Stimulated activated CD8-positive, alpha-beta memory T cell treated with anti-CD3 and anti-CD28 coated beads, Interleukin-15, amount 100 ng/mL, for 24 hours (primary cell): ENCODE data around the gene RBM47.
"Not testable (repeated sequence)": the region's sequence is repeated elsewhere in the genome, so short reads cannot be mapped to it uniquely, and the experiment has no call there.

Experiments
- DNase-seq: peaks from one replicate; pipeline ENCODE4 v3.0.0-alpha.2; 2020; ENCODE audit warnings: low read depth

Gene RBM47

GRCh38 chr4:40439519-40439918 is 190.1 kb downstream of the RBM47 start:
- DNase-seq: no peak

- no peak for DNase-seq
These were observed 191.2 kb downstream of the RBM47 start for GRCh38 chr4:40438384-40439026.

GRCh38 chr4:40437741-40438383 is 191.8 kb downstream of the RBM47 start:
- no peak for DNase-seq

- DNase-seq: not testable (repeated sequence)
These were observed 194.4 kb downstream of the RBM47 start for GRCh38 chr4:40435306-40435705.

GRCh38 chr4:40434126-40434687 is 195.5 kb downstream of the RBM47 start:
- no peak for DNase-seq

GRCh38 chr4:40432504-40432903 is 197.2 kb downstream of the RBM47 start:
- DNase-seq: no peak

- not testable (repeated sequence) for DNase-seq
These were observed 201.8 kb downstream of the RBM47 start for GRCh38 chr4:40427871-40428270.

GRCh38 chr4:40427128-40427527 is 202.5 kb downstream of the RBM47 start:
- no peak for DNase-seq

- DNase-seq: no peak
These were observed 203.7 kb downstream of the RBM47 start for GRCh38 chr4:40425799-40426574.

GRCh38 chr4:40423735-40424134 is 205.9 kb downstream of the RBM47 start:
- DNase-seq: no peak

GRCh38 chr4:40421839-40422708 is 207.6 kb downstream of the RBM47 start:
- no peak for DNase-seq

GRCh38 chr4:40419231-40419912 is 210.3 kb downstream of the RBM47 start:
- no peak for DNase-seq

GRCh38 chr4:40418430-40419230 is 211.0 kb downstream of the RBM47 start:
- no peak for DNase-seq

GRCh38 chr4:40417941-40418340 is 211.7 kb downstream of the RBM47 start:
- no peak for DNase-seq

GRCh38 chr4:40414673-40415072 is 215.0 kb downstream of the RBM47 start:
- no peak for DNase-seq

GRCh38 chr4:40412866-40413795 is 216.5 kb downstream of the RBM47 start:
- DNase-seq: no peak

- DNase-seq: no peak
These were observed 217.3 kb downstream of the RBM47 start for GRCh38 chr4:40412388-40412787.

GRCh38 chr4:40409835-40410234 is 219.8 kb downstream of the RBM47 start:
- no peak for DNase-seq

- DNase-seq: not testable (repeated sequence)
These were observed 222.2 kb downstream of the RBM47 start for GRCh38 chr4:40407468-40407867.
